IMR-90 (cell line): ENCODE results near the gene INPP5B. TPM values are rescaled to one million over a fixed set of nuclear protein-coding genes. Genes with fewer than 3 reads are reported as not detected.

Source experiments
- ATAC-seq: fragments of 200-7000 bp; cut with Tn5 transposase; 2 replicates; pipeline ENCODE4 v1.9.1; 2020; ENCODE audit warnings: low read depth, mild to moderate bottlenecking, moderate library complexity
- BruUV-seq: library from RNA; stranded (reverse); fragments of 400-500 nt; replicated peaks from 2 replicates; lab custom pipeline; 2021; lab: Mats Ljungman, UMichigan
- CTCF ChIA-PET: fragments of 300-600 bp; formaldehyde crosslinking; extraction: SDS; loops from one replicate; lab custom pipeline; 2021; ENCODE audit warnings: antibody characterized with exemption; lab: Yijun Ruan, JAX
- POLR2A ChIA-PET: fragments of 300-600 bp; sonication (Branson Sonifier 250); formaldehyde crosslinking; loops from one replicate; lab custom pipeline; 2022; ENCODE audit warnings: antibody characterized with exemption; ENCODE audit not compliant: unreplicated experiment; lab: Charles Lee
- DNase-seq: peaks from one replicate; pipeline ENCODE4 v3.0.0; 2013
- H2AFZ ChIP-seq: replicated peaks from 2 replicates; pipeline ENCODE3; 2013; ENCODE audit warnings: low read length, mild to moderate bottlenecking; ENCODE audit not compliant: poor library complexity
- H2AK5ac ChIP-seq: 2 replicates; pipeline ENCODE4 v1.6.1; 2013; ENCODE audit warnings: low read depth, low read length, inconsistent platforms
- H2AK9ac ChIP-seq: replicated peaks from 2 replicates; pipeline ENCODE3; 2013; ENCODE audit warnings: mild to moderate bottlenecking, low read depth, low read length, moderate library complexity; ENCODE audit not compliant: poor library complexity
- H2BK120ac ChIP-seq: 2 replicates; pipeline ENCODE4 v1.6.1; 2013; ENCODE audit warnings: low read depth, low read length, inconsistent platforms
- H2BK15ac ChIP-seq: 3 replicates; pipeline ENCODE4 v1.6.1; 2013; ENCODE audit warnings: low read depth, low read length, inconsistent platforms
- H2BK20ac ChIP-seq: 2 replicates; pipeline ENCODE4 v1.6.1; 2013; ENCODE audit warnings: low read depth, mild to moderate bottlenecking, inconsistent platforms, low read length, moderate library complexity
- H2BK5ac ChIP-seq: 2 replicates; pipeline ENCODE4 v1.6.1; 2013; ENCODE audit warnings: mild to moderate bottlenecking, low read depth, low read length, inconsistent platforms; ENCODE audit not compliant: poor library complexity, severe bottlenecking
- H3K14ac ChIP-seq: replicated peaks from 2 replicates; pipeline ENCODE4 v1.6.1; 2013; ENCODE audit warnings: low read depth, low read length, inconsistent platforms
- H3K18ac ChIP-seq: 2 replicates; pipeline ENCODE4 v1.6.1; 2013; ENCODE audit warnings: low read depth, low read length, control low read depth
- H3K23ac ChIP-seq: 2 replicates; pipeline ENCODE4 v1.6.1; 2013; ENCODE audit warnings: low read depth, low read length, inconsistent platforms
- H3K27ac ChIP-seq: 2 replicates; pipeline ENCODE4 v1.5.1; 2013; ENCODE audit warnings: mild to moderate bottlenecking, control low read depth, low read length; ENCODE audit not compliant: insufficient read depth
- H3K27me3 ChIP-seq: 2 replicates; pipeline ENCODE4 v1.6.1; 2013; ENCODE audit warnings: low read length; ENCODE audit not compliant: control insufficient read depth, insufficient read depth
- H3K36me3 ChIP-seq: 2 replicates; pipeline ENCODE4 v1.6.1; 2013; ENCODE audit warnings: low read length, mixed read lengths; ENCODE audit not compliant: control insufficient read depth, insufficient read depth
- H3K4ac ChIP-seq: 2 replicates; pipeline ENCODE4 v1.6.1; 2013; ENCODE audit warnings: low read depth, low read length, inconsistent platforms
- H3K4me1 ChIP-seq: 2 replicates; pipeline ENCODE4 v1.6.1; 2013; ENCODE audit warnings: low read length, mixed read lengths; ENCODE audit not compliant: control insufficient read depth, insufficient read depth
- H3K4me2 ChIP-seq: 2 replicates; pipeline ENCODE4 v1.6.1; 2013; ENCODE audit warnings: low read depth, mild to moderate bottlenecking, control low read depth, low read length, moderate library complexity
- H3K4me3 ChIP-seq: 2 replicates; pipeline ENCODE4 v1.5.1; 2013; ENCODE audit warnings: low read depth, mild to moderate bottlenecking, control low read depth, low read length, moderate library complexity; ENCODE audit not compliant: insufficient read depth
- H3K56ac ChIP-seq: 2 replicates; pipeline ENCODE4 v1.6.1; 2013; ENCODE audit warnings: low read length, inconsistent platforms; ENCODE audit not compliant: insufficient read depth; ENCODE audit errors: extremely low read depth
- H3K79me1 ChIP-seq, 2 experiments: 2 replicates each; pipeline ENCODE4 v1.6.1; 2013; ENCODE audit warnings: low read length in 2 of 2, inconsistent platforms in 1 of 2, low read depth in 1 of 2
- H3K9ac ChIP-seq: 2 replicates; pipeline ENCODE4 v1.6.1; 2013; ENCODE audit warnings: low read depth, low read length, control low read depth
- H3K9me1 ChIP-seq: 2 replicates; pipeline ENCODE4 v1.6.1; 2013; ENCODE audit warnings: low read length, inconsistent platforms; ENCODE audit not compliant: insufficient read depth
- H3K9me3 ChIP-seq: 2 replicates; pipeline ENCODE4 v1.6.1; 2013; ENCODE audit warnings: low read length; ENCODE audit not compliant: control insufficient read depth, insufficient read depth
- H4K20me1 ChIP-seq: 2 replicates; pipeline ENCODE4 v1.6.1; 2013; ENCODE audit warnings: low read length, inconsistent platforms; ENCODE audit not compliant: insufficient read depth
- H4K5ac ChIP-seq: 2 replicates; pipeline ENCODE4 v1.6.1; 2013; ENCODE audit warnings: mild to moderate bottlenecking, low read depth, low read length, control low read depth
- H4K8ac ChIP-seq, 2 experiments: 2 replicates each; pipeline ENCODE4 v1.6.1; 2013; ENCODE audit warnings: low read depth in 2 of 2, low read length in 2 of 2, control low read depth in 1 of 2, inconsistent platforms in 1 of 2
- H4K91ac ChIP-seq: 2 replicates; pipeline ENCODE4 v1.6.1; 2013; ENCODE audit warnings: low read depth, low read length, inconsistent platforms; ENCODE audit not compliant: insufficient read depth
- CEBPB ChIP-seq: IDR thresholded peaks from 2 replicates; pipeline ENCODE4 v1.6.1; 2012; ENCODE audit warnings: low read depth, low read length, improper control_type of control experiment
- FOS ChIP-seq: fragments of 150-350 bp; IDR thresholded peaks from 2 replicates; pipeline ENCODE4 v1.6.1; 2016; ENCODE audit warnings: low read depth, low read length
- MAFK ChIP-seq: IDR thresholded peaks from 2 replicates; pipeline ENCODE4 v1.6.1; 2012; ENCODE audit warnings: low read depth, low read length, improper control_type of control experiment
- MAZ ChIP-seq: IDR thresholded peaks from 2 replicates; pipeline ENCODE4 v1.6.1; 2012; ENCODE audit warnings: low read depth, mild to moderate bottlenecking, low read length, improper control_type of control experiment, moderate library complexity, borderline replicate concordance
- NFE2L2 ChIP-seq: fragments of 150-350 bp; IDR thresholded peaks from 2 replicates; pipeline ENCODE4 v1.6.1; 2016; ENCODE audit warnings: low read depth, mild to moderate bottlenecking, low read length
- POLR2A ChIP-seq: IDR thresholded peaks from 2 replicates; pipeline ENCODE4 v1.6.1; 2012; ENCODE audit warnings: mild to moderate bottlenecking, low read depth, low read length
- RCOR1 ChIP-seq: IDR thresholded peaks from 2 replicates; pipeline ENCODE4 v1.6.1; 2012; ENCODE audit warnings: mild to moderate bottlenecking, low read length, improper control_type of control experiment; ENCODE audit not compliant: insufficient replicate concordance
- SMC3 ChIP-seq: fragments of 150-350 bp; IDR thresholded peaks from 2 replicates; pipeline ENCODE4 v1.6.1; 2016; ENCODE audit warnings: low read depth, mild to moderate bottlenecking, antibody characterized with exemption, low read length, moderate library complexity
- WGBS, 2 experiments: methylation state at CpG; one replicate each; pipeline versions ENCODE4 v1.1.5 to v1.1.7; 2013; ENCODE audit warnings: missing lambda C conversion rate in 2 of 2; ENCODE audit not compliant: insufficient read length in 1 of 2; ENCODE audit errors: extremely low coverage in 2 of 2; 5-methylcytosine and 5-hydroxymethylcytosine counted together
- dilution Hi-C: fragments of 300-500 bp; cut with HindIII; formaldehyde crosslinking; loops from one replicate; pipeline ENCODE4 v1.14.3; 2018; ENCODE audit warnings: low sequenced_read_pairs; ENCODE audit not compliant: unreplicated experiment
- in situ Hi-C: fragments of 300-500 bp; cut with MboI; formaldehyde crosslinking; loops from 3 replicates; pipeline ENCODE4 v1.14.3; 2019; ENCODE audit warnings: low sequenced_read_pairs, inconsistent platforms, mixed read lengths
- intact Hi-C: fragments of 100-400 bp; cut with micrococcal nuclease; formaldehyde crosslinking; loops from 2 replicates; pipeline ENCODE4 v1.10.0; 2022
- polyA plus RNA-seq, 3 experiments: library from polyadenylated mRNA; depleted of rRNA; stranded (reverse); fragments of >200 nt; gene quantifications; 2 replicates each; pipeline ENCODE4 v1.2.3, GENCODE V29; 2012; ENCODE audit warnings: low replicate concordance in 1 of 3
- total RNA-seq: library from RNA; depleted of rRNA; stranded (reverse); fragments of >200 nt; gene quantifications from 2 replicates; pipeline ENCODE4 v1.2.3, GENCODE V29; 2012
- TF ChIP-seq, protein P1 (sequence below): conservative IDR thresholded peaks from 2 replicates; pipeline ENCODE4 v1.5.1; 2012; ENCODE audit warnings: mild to moderate bottlenecking, low read depth, low read length, improper control_type of control experiment
- TF ChIP-seq, protein P2 (sequence below): fragments of 150-350 bp; IDR thresholded peaks from 2 replicates; pipeline ENCODE4 v1.6.1; 2016; ENCODE audit warnings: low read depth, mild to moderate bottlenecking, low read length, moderate library complexity, borderline replicate concordance
- TF ChIP-seq, protein P3 (sequence below): fragments of 150-350 bp; IDR thresholded peaks from 2 replicates; pipeline ENCODE4 v1.6.1; 2017; ENCODE audit warnings: mild to moderate bottlenecking, antibody characterized with exemption, low read length, low read depth

Gene INPP5B
- total and polyA plus RNA-seq, 2 of the 4 experiments (the other 2 are of a cell fraction), result 9.4 to 20.4 TPM

DNA sequence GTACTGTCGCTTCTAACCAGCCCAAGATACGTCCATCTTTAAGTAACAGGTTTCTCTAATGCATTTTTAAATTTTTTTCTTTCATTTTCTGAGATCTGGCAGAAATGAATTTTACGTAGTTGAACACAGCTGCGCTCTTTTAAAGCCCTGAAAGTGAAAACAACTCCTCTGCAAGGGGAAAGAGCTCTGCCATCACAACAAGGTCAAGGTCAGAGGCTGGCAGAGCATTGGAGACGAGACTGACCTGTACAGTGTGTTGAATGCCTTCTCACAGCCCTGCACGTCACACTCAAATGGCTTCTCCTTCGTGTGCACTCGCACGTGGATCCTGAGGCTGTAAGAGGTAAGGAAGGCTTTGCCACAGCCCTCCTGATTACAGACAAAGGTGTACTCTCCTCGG, 107.2 kb downstream of the INPP5B start:
- dilution Hi-C loops, result no loop called here
- no peak overlapping the region for H2AK9ac ChIP-seq
- no peaks in the 10 kb centered on the region for H3K27me3 ChIP-seq
- H3K4me1 ChIP-seq, result peaks cover 3% of the 10 kb centered on the region; the same call in 1 of the 2 replicates
- peaks cover 6% of the 10 kb centered on the region; the same call in 1 of the 2 replicates for H3K9me1 ChIP-seq
- H4K20me1 ChIP-seq, result no peaks in the 10 kb centered on the region; the same call in 1 of the 2 replicates
- no peak overlapping the region for H3K14ac ChIP-seq
- no peak overlapping the region for H3K27ac ChIP-seq
- H3K18ac ChIP-seq, result no peak overlapping the region
- H2BK5ac ChIP-seq, result no peak overlapping the region
- no peaks in the 10 kb centered on the region for H3K9me3 ChIP-seq
- in situ Hi-C loops, result no loop called here
- no peak overlapping the region for H2AK5ac ChIP-seq
- no peak overlapping the region for H4K8ac ChIP-seq
- H3K4ac ChIP-seq, result no peak overlapping the region
- H3K79me1 ChIP-seq, result peaks cover 17 to 33% of the 10 kb centered on the region in 2 experiments
- ATAC-seq (no peak), DNase-seq (no peak)
- H3K56ac ChIP-seq, result no peak overlapping the region
- no peak overlapping the region for H2AFZ ChIP-seq
- H4K5ac ChIP-seq, result no peak overlapping the region
- POLR2A ChIA-PET, result no interaction called here
- no TSS peak for BruUV-seq
- CTCF ChIA-PET, result no interaction called here
- H2BK20ac ChIP-seq, result no peak overlapping the region
- H3K23ac ChIP-seq, result no peak overlapping the region
- 93% methylated on average over 4 of the region's 10 CpGs; no CpG with 5 or more reads in 1 of the 2 experiments for WGBS, 2 experiments
- no peak overlapping the region for H3K4me3 ChIP-seq
- intact Hi-C loops, result no loop called here
- H2BK120ac ChIP-seq, result no peak overlapping the region
- TF ChIP-seq, protein P1, sequence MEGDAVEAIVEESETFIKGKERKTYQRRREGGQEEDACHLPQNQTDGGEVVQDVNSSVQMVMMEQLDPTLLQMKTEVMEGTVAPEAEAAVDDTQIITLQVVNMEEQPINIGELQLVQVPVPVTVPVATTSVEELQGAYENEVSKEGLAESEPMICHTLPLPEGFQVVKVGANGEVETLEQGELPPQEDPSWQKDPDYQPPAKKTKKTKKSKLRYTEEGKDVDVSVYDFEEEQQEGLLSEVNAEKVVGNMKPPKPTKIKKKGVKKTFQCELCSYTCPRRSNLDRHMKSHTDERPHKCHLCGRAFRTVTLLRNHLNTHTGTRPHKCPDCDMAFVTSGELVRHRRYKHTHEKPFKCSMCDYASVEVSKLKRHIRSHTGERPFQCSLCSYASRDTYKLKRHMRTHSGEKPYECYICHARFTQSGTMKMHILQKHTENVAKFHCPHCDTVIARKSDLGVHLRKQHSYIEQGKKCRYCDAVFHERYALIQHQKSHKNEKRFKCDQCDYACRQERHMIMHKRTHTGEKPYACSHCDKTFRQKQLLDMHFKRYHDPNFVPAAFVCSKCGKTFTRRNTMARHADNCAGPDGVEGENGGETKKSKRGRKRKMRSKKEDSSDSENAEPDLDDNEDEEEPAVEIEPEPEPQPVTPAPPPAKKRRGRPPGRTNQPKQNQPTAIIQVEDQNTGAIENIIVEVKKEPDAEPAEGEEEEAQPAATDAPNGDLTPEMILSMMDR, result no peak
- TF ChIP-seq SMC3, result no peak
- no peak for TF ChIP-seq RCOR1
- TF ChIP-seq MAZ, result no peak
- no peak for TF ChIP-seq FOS
- no peak for TF ChIP-seq NFE2L2
- TF ChIP-seq, protein P2, sequence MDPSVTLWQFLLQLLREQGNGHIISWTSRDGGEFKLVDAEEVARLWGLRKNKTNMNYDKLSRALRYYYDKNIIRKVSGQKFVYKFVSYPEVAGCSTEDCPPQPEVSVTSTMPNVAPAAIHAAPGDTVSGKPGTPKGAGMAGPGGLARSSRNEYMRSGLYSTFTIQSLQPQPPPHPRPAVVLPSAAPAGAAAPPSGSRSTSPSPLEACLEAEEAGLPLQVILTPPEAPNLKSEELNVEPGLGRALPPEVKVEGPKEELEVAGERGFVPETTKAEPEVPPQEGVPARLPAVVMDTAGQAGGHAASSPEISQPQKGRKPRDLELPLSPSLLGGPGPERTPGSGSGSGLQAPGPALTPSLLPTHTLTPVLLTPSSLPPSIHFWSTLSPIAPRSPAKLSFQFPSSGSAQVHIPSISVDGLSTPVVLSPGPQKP, result no peak
- no peak for TF ChIP-seq POLR2A
- TF ChIP-seq, protein P3, sequence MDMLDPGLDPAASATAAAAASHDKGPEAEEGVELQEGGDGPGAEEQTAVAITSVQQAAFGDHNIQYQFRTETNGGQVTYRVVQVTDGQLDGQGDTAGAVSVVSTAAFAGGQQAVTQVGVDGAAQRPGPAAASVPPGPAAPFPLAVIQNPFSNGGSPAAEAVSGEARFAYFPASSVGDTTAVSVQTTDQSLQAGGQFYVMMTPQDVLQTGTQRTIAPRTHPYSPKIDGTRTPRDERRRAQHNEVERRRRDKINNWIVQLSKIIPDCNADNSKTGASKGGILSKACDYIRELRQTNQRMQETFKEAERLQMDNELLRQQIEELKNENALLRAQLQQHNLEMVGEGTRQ, result no peak
- TF ChIP-seq MAFK, result no peak
- no peak for TF ChIP-seq CEBPB
- no peak overlapping the region for H3K9ac ChIP-seq
- peaks cover 38% of the 10 kb centered on the region for H3K36me3 ChIP-seq
- no peak overlapping the region for H2BK15ac ChIP-seq
- no peak overlapping the region for H3K4me2 ChIP-seq
- H4K91ac ChIP-seq, result no peak overlapping the region
